WTC11 (cell line): ENCODE data around the gene SNX19.

Experiments
- ATF3 ChIP-seq: sonication (generic); formaldehyde crosslinking; conservative IDR thresholded peaks from 2 replicates; pipeline ENCODE4 v1.8.1; 2022; ENCODE audit warnings: mild to moderate bottlenecking, missing genetic modification reagents
- MYBL2 ChIP-seq: sonication (generic); formaldehyde crosslinking; IDR thresholded peaks from 2 replicates; pipeline ENCODE4 v1.8.1; 2023; ENCODE audit warnings: mild to moderate bottlenecking, moderate library complexity, missing genetic modification reagents
- NFYB ChIP-seq: sonication (generic); formaldehyde crosslinking; conservative IDR thresholded peaks from 2 replicates; pipeline ENCODE4 v1.8.0; 2022; ENCODE audit warnings: low read depth, missing genetic modification reagents
- SMAD3 ChIP-seq: sonication (generic); formaldehyde crosslinking; IDR thresholded peaks from 2 replicates; pipeline ENCODE4 v1.8.0; 2022; ENCODE audit warnings: missing genetic modification reagents, mild to moderate bottlenecking, borderline replicate concordance
- TF ChIP-seq, protein P1 (sequence below): sonication (generic); formaldehyde crosslinking; IDR thresholded peaks from 2 replicates; pipeline ENCODE4 v1.8.1; 2022; ENCODE audit warnings: mild to moderate bottlenecking, missing genetic modification reagents, moderate library complexity, borderline replicate concordance
- TF ChIP-seq, protein P2 (sequence below): sonication (generic); formaldehyde crosslinking; IDR thresholded peaks from 2 replicates; pipeline ENCODE4 v1.8.1; 2022; ENCODE audit warnings: low read depth, missing genetic modification reagents, borderline replicate concordance
- TF ChIP-seq, protein P3 (sequence below): sonication (generic); formaldehyde crosslinking; IDR thresholded peaks from 2 replicates; pipeline ENCODE4 v1.8.1; 2023; ENCODE audit warnings: mild to moderate bottlenecking, missing genetic modification reagents, moderate library complexity

GRCh38 chr11:130874955-130875531 is 41.2 kb downstream of the SNX19 start:
- TF ChIP-seq, protein P1, sequence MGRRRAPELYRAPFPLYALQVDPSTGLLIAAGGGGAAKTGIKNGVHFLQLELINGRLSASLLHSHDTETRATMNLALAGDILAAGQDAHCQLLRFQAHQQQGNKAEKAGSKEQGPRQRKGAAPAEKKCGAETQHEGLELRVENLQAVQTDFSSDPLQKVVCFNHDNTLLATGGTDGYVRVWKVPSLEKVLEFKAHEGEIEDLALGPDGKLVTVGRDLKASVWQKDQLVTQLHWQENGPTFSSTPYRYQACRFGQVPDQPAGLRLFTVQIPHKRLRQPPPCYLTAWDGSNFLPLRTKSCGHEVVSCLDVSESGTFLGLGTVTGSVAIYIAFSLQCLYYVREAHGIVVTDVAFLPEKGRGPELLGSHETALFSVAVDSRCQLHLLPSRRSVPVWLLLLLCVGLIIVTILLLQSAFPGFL (CRISPR knock-in tag): no peak
- TF ChIP-seq NFYB (no peak), ATF3 (CRISPR knock-in tag) (no peak), SMAD3 (CRISPR knock-in tag) (no peak), MYBL2 (CRISPR knock-in tag) (no peak)
- TF ChIP-seq, protein P2, sequence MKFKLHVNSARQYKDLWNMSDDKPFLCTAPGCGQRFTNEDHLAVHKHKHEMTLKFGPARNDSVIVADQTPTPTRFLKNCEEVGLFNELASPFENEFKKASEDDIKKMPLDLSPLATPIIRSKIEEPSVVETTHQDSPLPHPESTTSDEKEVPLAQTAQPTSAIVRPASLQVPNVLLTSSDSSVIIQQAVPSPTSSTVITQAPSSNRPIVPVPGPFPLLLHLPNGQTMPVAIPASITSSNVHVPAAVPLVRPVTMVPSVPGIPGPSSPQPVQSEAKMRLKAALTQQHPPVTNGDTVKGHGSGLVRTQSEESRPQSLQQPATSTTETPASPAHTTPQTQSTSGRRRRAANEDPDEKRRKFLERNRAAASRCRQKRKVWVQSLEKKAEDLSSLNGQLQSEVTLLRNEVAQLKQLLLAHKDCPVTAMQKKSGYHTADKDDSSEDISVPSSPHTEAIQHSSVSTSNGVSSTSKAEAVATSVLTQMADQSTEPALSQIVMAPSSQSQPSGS (CRISPR knock-in tag): no peak
- TF ChIP-seq, protein P3, sequence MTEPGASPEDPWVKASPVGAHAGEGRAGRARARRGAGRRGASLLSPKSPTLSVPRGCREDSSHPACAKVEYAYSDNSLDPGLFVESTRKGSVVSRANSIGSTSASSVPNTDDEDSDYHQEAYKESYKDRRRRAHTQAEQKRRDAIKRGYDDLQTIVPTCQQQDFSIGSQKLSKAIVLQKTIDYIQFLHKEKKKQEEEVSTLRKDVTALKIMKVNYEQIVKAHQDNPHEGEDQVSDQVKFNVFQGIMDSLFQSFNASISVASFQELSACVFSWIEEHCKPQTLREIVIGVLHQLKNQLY (CRISPR knock-in tag): no peak
